Osteoblast (primary cell): Measurements from ENCODE around the gene LAMB2. TPM values are rescaled to one million over a fixed set of nuclear protein-coding genes. Genes with fewer than 3 reads are reported as not detected.

ENCODE experiments used
- DNase-seq: peaks from one replicate; pipeline ENCODE4 v3.0.0; 2011; ENCODE audit warnings: low spot score, mixed read lengths; ENCODE audit not compliant: insufficient read length; ENCODE audit errors: missing footprints
- H2AFZ ChIP-seq: 2 replicates; pipeline ENCODE4 v1.6.0; 2011; ENCODE audit warnings: mild to moderate bottlenecking, low read length
- H3K27ac ChIP-seq: 2 replicates; pipeline ENCODE4 v1.5.1; 2011; ENCODE audit warnings: mild to moderate bottlenecking, low read depth, low read length, moderate library complexity
- H3K27me3 ChIP-seq: 2 replicates; pipeline ENCODE4 v1.6.0; 2012; ENCODE audit warnings: mild to moderate bottlenecking, control low read depth, inconsistent platforms, low read length, moderate library complexity; ENCODE audit not compliant: insufficient read depth
- H3K36me3 ChIP-seq: 2 replicates; pipeline ENCODE4 v1.5.1; 2011; ENCODE audit warnings: mild to moderate bottlenecking, low read length, control low read depth, moderate library complexity; ENCODE audit not compliant: insufficient read depth
- H3K4me1 ChIP-seq: 2 replicates; pipeline ENCODE4 v1.5.1; 2011; ENCODE audit warnings: mild to moderate bottlenecking, low read length, control low read depth, moderate library complexity; ENCODE audit not compliant: insufficient read depth
- H3K4me2 ChIP-seq: 2 replicates; pipeline ENCODE4 v1.6.0; 2011; ENCODE audit warnings: mild to moderate bottlenecking, low read length; ENCODE audit not compliant: insufficient read depth
- H3K4me3 ChIP-seq: fragments of 200-600 bp; sonication (generic); 3 replicates; pipeline ENCODE4 v1.5.1; 2012; ENCODE audit warnings: mild to moderate bottlenecking, low read length, inconsistent platforms; ENCODE audit not compliant: insufficient read depth
- H3K79me2 ChIP-seq: 2 replicates; pipeline ENCODE4 v1.6.0; 2012; ENCODE audit warnings: mild to moderate bottlenecking, low read length, control low read depth, inconsistent platforms; ENCODE audit not compliant: insufficient read depth
- H3K9me3 ChIP-seq: 2 replicates; pipeline ENCODE4 v1.5.1; 2011; ENCODE audit warnings: low read depth, low read length, control low read depth
- H4K20me1 ChIP-seq: 2 replicates; pipeline ENCODE4 v1.6.0; 2012; ENCODE audit warnings: mild to moderate bottlenecking, low read length, control low read depth; ENCODE audit not compliant: insufficient read depth
- CTCF ChIP-seq: IDR thresholded peaks from 2 replicates; pipeline ENCODE4 v1.5.1; 2011; ENCODE audit warnings: mild to moderate bottlenecking, low read depth, low read length, moderate library complexity; ENCODE audit errors: extremely low read depth
- total RNA-seq: library from RNA; depleted of rRNA; stranded (reverse); fragments of >200 nt; gene quantifications from 2 replicates; pipeline ENCODE4 v1.2.3, GENCODE V29; 2012

Gene LAMB2
- total RNA-seq, 1 donor, result 450 TPM

GRCh38 chr3:49120438-49121131 is 12.3 kb downstream of the LAMB2 start, which contains the start of gene USP19:
Gene USP19 (minus strand): TSS chr3:49120823. CDS start chr3:49119145, 1,678 bp downstream.
- Histone ChIP-seq H3K9me3 (no peaks in the 10 kb centered on the region), H3K36me3 (peaks cover 77% of the 10 kb centered on the region), H3K4me3 (peak within 1 kb of the TSS; percentile 93), H2AFZ (peak within 1 kb of the TSS; percentile 82), H3K4me2 (peak within 1 kb of the TSS; percentile 96), H3K27ac (peak within 1 kb of the TSS; percentile 86), H3K79me2 (peaks cover 26% of the 10 kb centered on the region), H3K4me1 (peaks cover 12% of the 10 kb centered on the region), H4K20me1 (peaks cover 16% of the 10 kb centered on the region), H3K27me3 (no peaks in the 10 kb centered on the region)
- DNase-seq, result peak; percentile 99
- TF ChIP-seq CTCF, result no peak

DNA sequence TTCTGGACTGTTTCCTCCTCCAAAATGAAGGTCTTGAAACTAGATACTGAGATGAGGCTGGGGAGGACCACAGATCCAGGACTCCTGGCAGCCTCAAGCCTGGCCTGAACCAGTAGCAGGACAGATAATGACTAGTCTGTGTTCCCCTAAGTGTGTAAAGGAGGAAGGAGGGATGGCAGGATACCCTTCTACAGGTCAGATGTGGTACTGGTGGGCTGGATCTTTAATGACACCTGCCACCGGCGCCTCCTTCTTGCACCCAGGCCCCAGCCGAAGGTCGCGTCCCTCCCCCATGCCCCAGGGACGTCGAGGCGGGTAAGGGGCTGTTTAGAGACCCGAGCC is 12.8 kb downstream of the LAMB2 start:
- Histone ChIP-seq H3K36me3 (peaks cover 78% of the 10 kb centered on the region), H2AFZ (peak overlapping the region; percentile 82), H3K4me2 (peak overlapping the region; percentile 96), H3K4me3 (peak overlapping the region; percentile 93), H3K27me3 (no peaks in the 10 kb centered on the region), H3K9me3 (no peaks in the 10 kb centered on the region), H3K27ac (peak overlapping the region; percentile 86), H4K20me1 (peaks cover 16% of the 10 kb centered on the region), H3K4me1 (peaks cover 12% of the 10 kb centered on the region), H3K79me2 (peaks cover 26% of the 10 kb centered on the region)
- no peak for TF ChIP-seq CTCF
- DNase-seq, result peak; percentile 93

GRCh38 chr3:49119439-49119838 is 13.4 kb downstream of the LAMB2 start:
- peaks cover 78% of the 10 kb centered on the region for H3K36me3 ChIP-seq
- peaks cover 16% of the 10 kb centered on the region for H4K20me1 ChIP-seq
- peak; percentile 97 for DNase-seq
- peak overlapping the region; percentile 93 for H3K4me3 ChIP-seq
- H3K27ac ChIP-seq, result peak overlapping the region; percentile 86
- H3K4me2 ChIP-seq, result peak overlapping the region; percentile 96
- peaks cover 26% of the 10 kb centered on the region for H3K79me2 ChIP-seq
- H3K4me1 ChIP-seq, result peaks cover 12% of the 10 kb centered on the region
- H2AFZ ChIP-seq, result no peak overlapping the region
- H3K27me3 ChIP-seq, result no peaks in the 10 kb centered on the region
- H3K9me3 ChIP-seq, result no peaks in the 10 kb centered on the region
- TF ChIP-seq CTCF, result no peak

GRCh38 chr3:49119036-49119435 is 13.8 kb downstream of the LAMB2 start:
- Histone ChIP-seq H4K20me1 (peaks cover 16% of the 10 kb centered on the region), H3K9me3 (no peaks in the 10 kb centered on the region), H3K4me2 (peak overlapping the region; percentile 96), H3K79me2 (peaks cover 26% of the 10 kb centered on the region), H3K27me3 (no peaks in the 10 kb centered on the region), H2AFZ (no peak overlapping the region), H3K4me3 (peak overlapping the region; percentile 93), H3K4me1 (peaks cover 12% of the 10 kb centered on the region), H3K27ac (peak overlapping the region; percentile 86), H3K36me3 (peaks cover 78% of the 10 kb centered on the region)
- TF ChIP-seq CTCF, result no peak
- DNase-seq, result peak; percentile 89
